DMS53 treated with DMSO at 0.1 percent for 48 hours (cell line): ENCODE data around the gene COL18A1.
"Not testable (repeated sequence)": the region's sequence is repeated elsewhere in the genome, so short reads cannot be mapped to it uniquely, and the experiment has no call there.

Experiments
- DNase-seq: peaks from one replicate; lab custom pipeline; 2025; ENCODE audit not compliant: unreplicated experiment; lab: John Stamatoyannopoulos, UW

The COL18A1 gene

GRCh38 chr21:45439901-45440461 is 35.0 kb downstream of the COL18A1 start:
- DNase-seq: no peak

GRCh38 chr21:45440736-45441350 is 35.9 kb downstream of the COL18A1 start:
- no peak for DNase-seq

DNA sequence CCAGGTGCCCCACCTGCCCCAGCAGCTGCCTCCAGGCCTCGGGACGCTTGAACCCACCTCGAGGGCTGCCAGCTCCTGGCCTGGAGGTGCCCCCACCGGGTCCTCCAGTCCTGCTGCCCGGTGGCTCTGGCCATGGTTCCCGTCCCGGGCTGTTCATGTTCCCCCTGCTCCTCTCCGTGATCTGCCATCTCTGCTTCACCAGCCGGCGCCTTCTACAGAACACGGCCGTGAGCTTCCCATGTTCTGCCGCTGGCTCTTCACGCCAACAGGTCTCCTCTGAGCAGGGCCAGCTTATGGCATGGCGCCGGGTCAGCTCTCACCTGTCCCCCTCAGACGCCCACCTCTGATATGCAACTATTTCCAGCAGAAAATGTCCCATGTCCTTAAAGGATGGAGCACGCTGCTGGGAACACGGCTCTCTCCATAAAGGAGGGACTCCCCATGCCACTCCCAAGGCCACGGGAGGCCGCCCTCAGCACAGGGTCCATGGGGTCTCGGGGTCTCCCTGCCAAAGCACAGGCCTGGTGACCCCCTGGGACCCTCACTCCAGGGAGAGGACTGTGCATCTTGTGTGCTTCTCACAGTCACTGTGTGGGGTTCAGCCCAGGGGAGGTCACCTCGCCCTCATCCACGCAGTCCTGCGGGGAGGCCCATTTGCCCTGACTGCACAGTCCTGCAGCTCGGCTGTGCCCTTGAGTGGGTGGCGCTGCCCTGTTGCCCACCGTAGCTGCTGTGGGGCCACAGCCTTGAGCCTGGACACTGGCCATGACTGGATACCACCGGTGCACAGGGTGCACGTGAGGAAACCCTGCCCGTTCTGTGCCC is 36.7 kb downstream of the COL18A1 start:
- DNase-seq: no peak

GRCh38 chr21:45442276-45442675 is 37.3 kb downstream of the COL18A1 start:
- no peak for DNase-seq

DNA sequence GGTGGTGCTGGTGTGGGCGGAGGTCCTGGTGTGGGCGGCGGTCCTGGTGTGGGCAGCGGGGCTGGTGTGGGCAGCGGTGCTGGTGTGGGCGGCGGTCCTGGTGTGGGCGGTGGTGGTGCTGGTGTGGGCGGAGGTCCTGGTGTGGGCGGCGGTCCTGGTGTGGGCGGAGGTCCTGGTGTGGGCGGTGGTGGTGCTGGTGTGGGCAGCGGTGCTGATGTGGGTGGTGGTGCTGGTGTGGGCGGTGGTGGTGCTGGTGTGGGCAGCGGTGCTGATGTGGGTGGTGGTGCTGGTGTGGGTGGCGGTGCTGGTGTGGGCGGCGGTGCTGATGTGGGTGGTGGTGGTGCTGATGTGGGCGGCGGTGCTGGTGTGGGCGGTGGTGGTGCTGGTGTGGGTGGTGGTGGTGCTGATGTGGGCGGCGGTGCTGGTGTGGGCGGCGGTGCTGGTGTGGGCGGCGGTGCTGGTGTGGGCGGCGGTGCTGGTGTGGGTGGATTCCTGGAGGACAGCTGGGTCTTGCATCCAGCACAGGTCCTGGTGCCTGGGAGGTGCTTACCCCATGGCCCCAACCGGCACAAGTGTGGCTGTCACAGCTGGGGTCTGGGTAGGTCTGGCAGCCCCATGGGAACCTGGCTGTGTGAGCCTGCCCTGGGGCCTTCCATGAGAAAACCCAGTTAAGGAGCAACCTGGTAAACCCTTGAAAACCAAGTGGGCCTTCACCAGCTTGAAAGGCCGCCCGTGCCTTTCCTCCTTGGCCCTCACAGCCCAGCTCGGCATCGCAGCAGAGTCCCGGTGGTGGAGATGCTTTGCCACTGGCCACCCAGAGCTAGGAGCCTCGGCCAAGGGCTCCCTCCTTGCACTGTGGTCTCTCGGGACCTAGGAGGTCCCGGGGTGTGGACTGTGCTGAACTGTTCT is 38.0 kb downstream of the COL18A1 start:
- DNase-seq: not testable (repeated sequence)

DNA sequence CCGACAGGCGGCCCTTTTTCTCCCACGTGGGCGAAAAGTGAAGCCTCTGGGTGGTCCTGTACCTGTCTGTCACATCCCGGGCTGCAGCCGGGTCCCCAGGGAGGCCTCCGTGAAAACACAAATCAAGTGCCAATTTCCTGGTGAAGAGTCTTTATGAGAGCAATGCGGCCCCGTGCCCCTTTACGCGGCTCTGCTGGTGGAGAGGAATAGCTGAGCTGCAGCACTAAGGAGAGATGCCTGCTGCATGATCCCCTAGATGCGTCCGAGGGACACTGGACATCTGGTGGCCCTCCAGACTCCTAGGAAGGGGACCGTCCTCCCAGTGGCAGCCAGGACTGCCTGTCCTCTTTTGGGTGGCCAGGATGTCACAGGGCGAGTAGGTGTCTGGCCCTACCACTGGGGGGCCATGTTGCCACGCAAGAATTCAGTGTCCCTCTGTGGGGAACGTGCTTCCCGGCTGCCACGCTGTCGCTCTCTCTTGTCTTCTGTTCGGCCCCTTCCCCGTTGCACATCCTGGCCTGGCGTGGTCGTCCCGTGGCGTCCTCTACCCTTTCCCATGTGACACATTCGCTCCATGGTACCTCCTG is 38.7 kb downstream of the COL18A1 start:
- DNase-seq: no peak

GRCh38 chr21:45444385-45444784 is 39.4 kb downstream of the COL18A1 start:
- DNase-seq: no peak

- no peak for DNase-seq
These were observed 40.4 kb downstream of the COL18A1 start for GRCh38 chr21:45445369-45445768.

GRCh38 chr21:45447821-45448220 is 42.9 kb downstream of the COL18A1 start:
- no peak for DNase-seq

DNA sequence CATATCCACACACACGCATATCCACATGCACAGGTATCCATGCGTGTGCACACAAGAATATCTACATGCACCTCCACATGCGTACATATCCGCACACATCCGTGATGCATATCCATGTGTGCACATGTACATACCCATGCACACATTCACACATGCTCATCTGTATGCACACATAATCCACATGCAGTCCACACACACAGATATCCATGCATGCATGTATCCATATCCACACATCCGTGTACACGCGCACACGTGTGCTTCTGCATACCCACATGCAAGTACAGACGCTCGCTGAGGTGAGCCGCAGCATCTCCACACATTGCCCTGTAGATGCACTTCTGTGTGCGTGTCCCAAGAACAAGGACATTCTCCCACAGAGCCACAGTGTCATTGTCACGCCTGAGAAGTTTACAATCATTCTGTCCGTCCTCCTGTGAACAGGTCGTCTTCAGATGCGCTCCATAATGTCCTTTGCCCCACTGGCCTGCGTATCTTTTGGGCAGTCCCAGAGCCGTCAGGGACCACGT is 43.4 kb downstream of the COL18A1 start:
- no peak for DNase-seq

GRCh38 chr21:45448810-45449657 is 44.1 kb downstream of the COL18A1 start:
- no peak for DNase-seq

GRCh38 chr21:45449658-45450422 is 44.9 kb downstream of the COL18A1 start:
- DNase-seq: no peak

DNA sequence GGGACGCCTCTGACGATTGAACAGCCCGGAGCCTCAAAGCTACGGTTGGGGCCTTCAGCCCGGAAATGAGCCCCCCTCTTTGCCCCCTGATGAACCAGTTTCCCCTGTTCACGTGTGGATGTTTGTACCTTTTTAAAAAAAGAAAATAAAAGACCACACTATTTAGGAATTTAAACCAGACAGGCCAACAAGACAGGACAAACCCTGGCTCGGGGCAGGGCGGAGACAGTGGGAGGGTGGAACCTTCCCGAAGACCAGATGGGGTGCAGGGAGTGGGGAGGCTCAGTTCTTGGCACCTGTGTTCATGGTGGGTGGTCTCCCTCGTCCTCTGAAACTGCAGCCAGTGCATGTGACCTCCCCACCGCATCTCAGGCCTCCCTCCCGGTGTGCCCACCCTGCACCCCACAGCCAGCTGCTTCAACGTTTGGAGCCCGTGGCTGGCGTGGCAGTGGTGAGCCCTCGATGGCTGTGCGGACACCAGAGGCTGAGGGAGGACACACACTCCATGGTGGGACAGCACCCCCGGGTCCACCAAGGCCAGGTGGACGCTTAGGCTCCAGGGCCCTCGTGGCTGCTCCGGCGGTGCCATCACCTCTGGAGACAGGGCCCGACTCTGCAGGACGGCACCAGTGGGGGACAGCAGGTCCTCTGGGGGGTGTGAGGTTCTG is 45.6 kb downstream of the COL18A1 start:
- DNase-seq: no peak

DNA sequence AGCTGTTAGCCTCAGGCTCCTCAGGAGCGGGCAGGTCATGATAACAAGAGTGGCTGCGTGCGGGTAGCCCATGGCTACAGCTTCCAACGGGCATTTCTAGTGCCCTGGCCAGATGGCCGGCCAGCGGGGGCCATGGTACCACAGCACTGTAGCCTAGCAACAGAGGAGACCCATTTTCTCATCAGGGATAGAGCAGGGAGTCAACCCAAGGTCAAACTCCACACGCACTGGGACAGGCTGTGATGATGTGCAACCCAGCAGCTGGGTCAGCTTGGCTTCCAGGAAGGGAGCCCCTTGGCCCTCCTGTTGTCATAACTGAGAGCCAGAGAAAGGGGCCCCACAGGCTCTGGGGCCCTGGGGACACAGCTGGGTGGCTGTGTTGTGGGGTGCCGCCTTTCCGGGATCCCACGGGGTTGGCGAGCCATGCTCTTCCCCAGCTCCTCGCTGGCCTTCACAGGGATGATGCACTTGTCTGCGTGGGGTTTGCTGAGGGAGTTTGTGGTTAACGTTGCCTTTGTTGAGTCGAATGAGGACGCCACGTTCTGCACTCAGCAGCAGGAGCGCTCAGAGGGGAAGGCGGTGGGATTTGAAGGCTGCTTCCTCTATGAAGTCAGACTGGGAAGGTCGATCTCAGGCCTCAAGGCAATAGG is 46.3 kb downstream of the COL18A1 start:
- DNase-seq: no peak

GRCh38 chr21:45451771-45452182 is 46.8 kb downstream of the COL18A1 start:
- no peak for DNase-seq

DNA sequence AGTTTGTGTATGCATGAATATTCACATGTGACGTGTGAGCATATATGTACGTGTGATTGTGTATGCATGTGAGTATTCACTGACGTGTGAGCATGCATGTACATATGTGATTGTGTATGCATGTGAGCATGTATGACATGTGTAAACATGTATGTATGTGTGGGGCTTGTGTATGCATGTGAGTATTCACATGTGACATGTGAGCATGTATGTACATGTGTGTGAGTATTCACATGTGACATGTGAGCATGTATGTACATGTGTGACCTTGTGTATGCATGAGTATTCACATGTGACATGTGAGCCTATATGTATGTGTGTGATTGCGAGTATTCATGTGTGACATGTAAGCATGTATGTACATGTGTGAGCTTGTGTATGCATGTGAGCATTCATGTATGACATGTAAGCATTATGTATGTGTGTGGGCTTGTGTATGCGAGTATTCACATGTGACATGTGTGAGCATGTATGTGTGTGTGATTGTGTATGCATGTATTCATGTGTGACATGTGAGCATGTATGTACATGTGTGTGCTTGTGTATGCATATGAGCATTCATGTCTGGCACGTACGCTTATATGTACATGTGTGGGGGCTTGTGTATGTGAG is 47.8 kb downstream of the COL18A1 start:
- no peak for DNase-seq

- no peak for DNase-seq
These were observed 48.5 kb downstream of the COL18A1 start for GRCh38 chr21:45453308-45453950.
